Suppressor macrophage (primary cell): Measurements from ENCODE around the gene MINDY4.

Source experiments
- DNase-seq, 4 experiments: peaks; one replicate each; pipeline ENCODE4 v3.0.0-alpha.2; 2020 to 2022

MINDY4 gene

GRCh38 chr7:30905078-30906012, 134.1 kb downstream of the MINDY4 start:
- no peak for DNase-seq

- no peak for DNase-seq
These were observed 134.8 kb downstream of the MINDY4 start for GRCh38 chr7:30906014-30906413.

- no peak for DNase-seq
These were observed 135.5 kb downstream of the MINDY4 start for GRCh38 chr7:30906515-30907240.

GRCh38 chr7:30907527-30908267, 136.5 kb downstream of the MINDY4 start:
- no peak for DNase-seq

GRCh38 chr7:30908681-30909080, 137.5 kb downstream of the MINDY4 start:
- DNase-seq, result no peak

GRCh38 chr7:30909431-30909830, 138.2 kb downstream of the MINDY4 start:
- DNase-seq, result no peak

- no peak for DNase-seq
These were observed 139.3 kb downstream of the MINDY4 start for GRCh38 chr7:30910411-30911073.

GRCh38 chr7:30911133-30911532, 139.9 kb downstream of the MINDY4 start:
- no peak for DNase-seq

- no peak for DNase-seq
These were observed 140.3 kb downstream of the MINDY4 start, which contains the start of gene AQP1 for GRCh38 chr7:30911561-30911969. AQP1 (plus strand) TSS chr7:30911853; CDS start chr7:30911910, 57 bp downstream.

- no peak for DNase-seq
These were observed 141.0 kb downstream of the MINDY4 start for GRCh38 chr7:30912021-30912730.

- no peak for DNase-seq
These were observed 141.4 kb downstream of the MINDY4 start for GRCh38 chr7:30912731-30912985.

GRCh38 chr7:30912986-30913811, 142.0 kb downstream of the MINDY4 start:
- no peak for DNase-seq

- no peak for DNase-seq
These were observed 142.8 kb downstream of the MINDY4 start for GRCh38 chr7:30913821-30914515.

GRCh38 chr7:30914596-30914995, 143.4 kb downstream of the MINDY4 start:
- DNase-seq, result no peak

- DNase-seq, result no peak
These were observed 143.9 kb downstream of the MINDY4 start for GRCh38 chr7:30915005-30915601.

- no peak for DNase-seq
These were observed 144.5 kb downstream of the MINDY4 start for GRCh38 chr7:30915751-30916150.

GRCh38 chr7:30916255-30916654, 145.0 kb downstream of the MINDY4 start:
- DNase-seq, result no peak

- no peak for DNase-seq
These were observed 145.6 kb downstream of the MINDY4 start for GRCh38 chr7:30916767-30917166.

GRCh38 chr7:30917216-30917893, 146.1 kb downstream of the MINDY4 start:
- no peak for DNase-seq
